ENCODE data around the gene KIAA1549.

GRCh38 chr7:138898255-138898654 lies 82.9 kb downstream of the KIAA1549 start:
- TF ChIP-seq SMC3 (IDR thresholded peaks at IDR 0.05; ENCODE audit: low read depth, low read length) (no peak), CHD1 (IDR thresholded peaks at IDR 0.05; ENCODE audit: low read depth, low read length) (no peak)
- TF ChIP-seq, protein P1, sequence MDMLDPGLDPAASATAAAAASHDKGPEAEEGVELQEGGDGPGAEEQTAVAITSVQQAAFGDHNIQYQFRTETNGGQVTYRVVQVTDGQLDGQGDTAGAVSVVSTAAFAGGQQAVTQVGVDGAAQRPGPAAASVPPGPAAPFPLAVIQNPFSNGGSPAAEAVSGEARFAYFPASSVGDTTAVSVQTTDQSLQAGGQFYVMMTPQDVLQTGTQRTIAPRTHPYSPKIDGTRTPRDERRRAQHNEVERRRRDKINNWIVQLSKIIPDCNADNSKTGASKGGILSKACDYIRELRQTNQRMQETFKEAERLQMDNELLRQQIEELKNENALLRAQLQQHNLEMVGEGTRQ (IDR thresholded peaks at IDR 0.05; ENCODE audit: low read depth, low read length) = no peak
- TF ChIP-seq, protein P2, sequence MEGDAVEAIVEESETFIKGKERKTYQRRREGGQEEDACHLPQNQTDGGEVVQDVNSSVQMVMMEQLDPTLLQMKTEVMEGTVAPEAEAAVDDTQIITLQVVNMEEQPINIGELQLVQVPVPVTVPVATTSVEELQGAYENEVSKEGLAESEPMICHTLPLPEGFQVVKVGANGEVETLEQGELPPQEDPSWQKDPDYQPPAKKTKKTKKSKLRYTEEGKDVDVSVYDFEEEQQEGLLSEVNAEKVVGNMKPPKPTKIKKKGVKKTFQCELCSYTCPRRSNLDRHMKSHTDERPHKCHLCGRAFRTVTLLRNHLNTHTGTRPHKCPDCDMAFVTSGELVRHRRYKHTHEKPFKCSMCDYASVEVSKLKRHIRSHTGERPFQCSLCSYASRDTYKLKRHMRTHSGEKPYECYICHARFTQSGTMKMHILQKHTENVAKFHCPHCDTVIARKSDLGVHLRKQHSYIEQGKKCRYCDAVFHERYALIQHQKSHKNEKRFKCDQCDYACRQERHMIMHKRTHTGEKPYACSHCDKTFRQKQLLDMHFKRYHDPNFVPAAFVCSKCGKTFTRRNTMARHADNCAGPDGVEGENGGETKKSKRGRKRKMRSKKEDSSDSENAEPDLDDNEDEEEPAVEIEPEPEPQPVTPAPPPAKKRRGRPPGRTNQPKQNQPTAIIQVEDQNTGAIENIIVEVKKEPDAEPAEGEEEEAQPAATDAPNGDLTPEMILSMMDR (conservative IDR thresholded peaks at IDR 0.05; ENCODE audit: low read depth, low read length) = no peak
